Keratinocyte (primary cell): ENCODE data around the gene KCNJ9. TPM values are rescaled to one million over a fixed set of nuclear protein-coding genes. Genes with fewer than 3 reads are reported as not detected.

ENCODE experiments used
- DNase-seq: peaks from one replicate; pipeline ENCODE4 v3.0.0-alpha.2; 2011; ENCODE audit warnings: low read depth, missing footprints, low spot score
- FAIRE-seq: peaks from 2 replicates; lab custom pipeline; 2011; peaks lifted over from hg19 to GRCh38; lab: Jason Lieb, UNC
- H2AFZ ChIP-seq: 2 replicates; pipeline ENCODE4 v1.6.0; 2012; ENCODE audit warnings: low read length, control low read depth, inconsistent platforms; ENCODE audit not compliant: control insufficient read depth
- H3K27ac ChIP-seq: 2 replicates; pipeline ENCODE4 v1.5.1; 2011; ENCODE audit warnings: low read length; ENCODE audit not compliant: control insufficient read depth, insufficient read depth
- H3K27me3 ChIP-seq: 3 replicates; pipeline ENCODE4 v1.6.0; 2011; ENCODE audit warnings: low read length; ENCODE audit not compliant: control insufficient read depth, insufficient read depth; ENCODE audit errors: extremely low read depth
- H3K36me3 ChIP-seq, 2 experiments: 2 replicates in 1 of 2; 3 replicates in 1 of 2; pipeline ENCODE4 v1.5.1; 2011; ENCODE audit warnings: low read length in 2 of 2, mild to moderate bottlenecking in 1 of 2; ENCODE audit not compliant: control insufficient read depth in 2 of 2, insufficient read depth in 2 of 2; ENCODE audit errors: extremely low read depth in 1 of 2
- H3K4me1 ChIP-seq: 3 replicates; pipeline ENCODE4 v1.5.1; 2011; ENCODE audit warnings: low read length; ENCODE audit not compliant: control insufficient read depth, insufficient read depth; ENCODE audit errors: extremely low read depth
- H3K4me2 ChIP-seq: 3 replicates; pipeline ENCODE4 v1.6.0; 2011; ENCODE audit warnings: low read depth, low read length; ENCODE audit not compliant: control insufficient read depth, insufficient read depth; ENCODE audit errors: extremely low read depth
- H3K4me3 ChIP-seq, 3 experiments: fragments of 200-600 bp in 1 of 3; sonication (generic) in 1 of 3; 2 replicates in 2 of 3; 3 replicates in 1 of 3; pipeline ENCODE4 v1.5.1; 2011 to 2016; ENCODE audit warnings: low read length in 3 of 3, mild to moderate bottlenecking in 3 of 3, control low read depth in 2 of 3, inconsistent platforms in 1 of 3, low read depth in 1 of 3, mixed read lengths in 1 of 3, mixed run types in 1 of 3, moderate library complexity in 1 of 3; ENCODE audit not compliant: control insufficient read depth in 2 of 3, insufficient read depth in 2 of 3; ENCODE audit errors: extremely low read depth in 1 of 3
- H3K79me2 ChIP-seq: 2 replicates; pipeline ENCODE4 v1.6.0; 2012; ENCODE audit warnings: low read length; ENCODE audit not compliant: control insufficient read depth, insufficient read depth
- H3K9ac ChIP-seq: 3 replicates; pipeline ENCODE4 v1.6.0; 2011; ENCODE audit warnings: low read length; ENCODE audit not compliant: control insufficient read depth, insufficient read depth; ENCODE audit errors: extremely low read depth
- H3K9me1 ChIP-seq: 3 replicates; pipeline ENCODE4 v1.6.0; 2011; ENCODE audit warnings: low read length; ENCODE audit not compliant: control insufficient read depth, insufficient read depth; ENCODE audit errors: extremely low read depth
- H3K9me3 ChIP-seq: 2 replicates; pipeline ENCODE4 v1.5.1; 2012; ENCODE audit warnings: low read depth, low read length; ENCODE audit not compliant: control insufficient read depth
- H4K20me1 ChIP-seq: 3 replicates; pipeline ENCODE4 v1.6.0; 2011; ENCODE audit warnings: low read length; ENCODE audit not compliant: control insufficient read depth, insufficient read depth; ENCODE audit errors: extremely low read depth
- EZH2 ChIP-seq: IDR thresholded peaks from one replicate; pipeline ENCODE4 v1.6.1; 2012; ENCODE audit warnings: inconsistent platforms, mild to moderate bottlenecking, low read length, moderate library complexity
- dilution Hi-C: fragments of 300-500 bp; cut with MboI; formaldehyde crosslinking; loops from one replicate; pipeline ENCODE4 v1.7.0; 2020; ENCODE audit warnings: low sequenced_read_pairs; ENCODE audit not compliant: extremely low pct_ligation_motif_present
- polyA plus RNA-seq, 5 experiments: library from polyadenylated mRNA; depleted of rRNA in 3 of 5; stranded (reverse) in 3 of 5; stranded (forward) in 1 of 5; unstranded in 1 of 5; fragments of >200 nt; gene quantifications; 1 replicate in 1 of 5; 2 replicates in 3 of 5; 3 replicates in 1 of 5; pipeline versions ENCODE4 v1.2.1 to v1.2.3, GENCODE V29; 2011 to 2012; ENCODE audit warnings: missing spikeins in 2 of 5, low read depth in 1 of 5, low replicate concordance in 1 of 5
- TF ChIP-seq, protein P1 (sequence below), 3 experiments: IDR thresholded peaks in 1 of 3; conservative IDR thresholded peaks in 1 of 3; optimal IDR thresholded peaks in 1 of 3; 2 replicates in 2 of 3; 3 replicates in 1 of 3; pipeline versions ENCODE3 to v1.5.1; 2011; ENCODE audit warnings: low read length in 3 of 3, mild to moderate bottlenecking in 3 of 3, moderate library complexity in 2 of 3, control low read depth in 1 of 3, inconsistent platforms in 1 of 3; ENCODE audit not compliant: insufficient read depth in 2 of 3; ENCODE audit errors: extremely low read depth in 1 of 3

KCNJ9 gene
- polyA plus RNA-seq, 1 donor (not counting 4 experiments of a cell fraction or from before 2014, with no cell fraction given), result not detected

DNA sequence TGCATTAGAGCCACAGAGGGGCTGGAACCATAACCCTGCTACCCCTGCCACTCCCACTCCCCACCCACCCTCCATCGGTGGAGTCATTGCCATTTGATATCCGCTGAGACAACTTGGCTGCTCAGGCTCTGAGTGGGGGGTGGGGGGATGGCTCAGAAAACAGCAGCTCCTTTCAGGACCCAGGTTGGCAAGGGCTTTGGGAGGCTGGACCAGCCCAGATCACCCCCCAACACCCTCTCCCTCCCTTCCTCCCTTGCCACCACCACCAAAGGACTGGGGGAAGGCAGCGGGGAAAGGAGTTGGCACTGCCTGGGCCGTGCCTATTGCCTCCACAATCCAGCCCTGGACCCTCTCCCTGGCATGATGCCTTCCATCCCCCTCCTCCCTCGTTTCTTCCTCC is 13.1 kb upstream of the KCNJ9 start:
- dilution Hi-C loops, result no loop called here
- no peaks in the 10 kb centered on the region for H3K9me3 ChIP-seq
- no peak overlapping the region for H3K4me2 ChIP-seq
- no peak for DNase-seq
- no peak for FAIRE-seq
- H3K27me3 ChIP-seq, result peaks cover 62% of the 10 kb centered on the region
- TF ChIP-seq, protein P1, sequence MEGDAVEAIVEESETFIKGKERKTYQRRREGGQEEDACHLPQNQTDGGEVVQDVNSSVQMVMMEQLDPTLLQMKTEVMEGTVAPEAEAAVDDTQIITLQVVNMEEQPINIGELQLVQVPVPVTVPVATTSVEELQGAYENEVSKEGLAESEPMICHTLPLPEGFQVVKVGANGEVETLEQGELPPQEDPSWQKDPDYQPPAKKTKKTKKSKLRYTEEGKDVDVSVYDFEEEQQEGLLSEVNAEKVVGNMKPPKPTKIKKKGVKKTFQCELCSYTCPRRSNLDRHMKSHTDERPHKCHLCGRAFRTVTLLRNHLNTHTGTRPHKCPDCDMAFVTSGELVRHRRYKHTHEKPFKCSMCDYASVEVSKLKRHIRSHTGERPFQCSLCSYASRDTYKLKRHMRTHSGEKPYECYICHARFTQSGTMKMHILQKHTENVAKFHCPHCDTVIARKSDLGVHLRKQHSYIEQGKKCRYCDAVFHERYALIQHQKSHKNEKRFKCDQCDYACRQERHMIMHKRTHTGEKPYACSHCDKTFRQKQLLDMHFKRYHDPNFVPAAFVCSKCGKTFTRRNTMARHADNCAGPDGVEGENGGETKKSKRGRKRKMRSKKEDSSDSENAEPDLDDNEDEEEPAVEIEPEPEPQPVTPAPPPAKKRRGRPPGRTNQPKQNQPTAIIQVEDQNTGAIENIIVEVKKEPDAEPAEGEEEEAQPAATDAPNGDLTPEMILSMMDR (optimal IDR thresholded peaks at IDR 0.05 in 1 of 3, IDR thresholded peaks at IDR 0.05 in 1 of 3, conservative IDR thresholded peaks at IDR 0.05 in 1 of 3; ENCODE audit: extremely low read depth in 1 of 3, insufficient read depth in 2 of 3, low read length in 3 of 3), result no peak
- TF ChIP-seq EZH2, result no peak
- no peaks in the 10 kb centered on the region for H4K20me1 ChIP-seq
- H3K79me2 ChIP-seq, result no peaks in the 10 kb centered on the region
- no peak overlapping the region for H2AFZ ChIP-seq
- no peaks in the 10 kb centered on the region for H3K36me3 ChIP-seq
- H3K9ac ChIP-seq, result no peak overlapping the region
- peaks cover 3% of the 10 kb centered on the region for H3K4me1 ChIP-seq
- no peak overlapping the region for H3K27ac ChIP-seq
- H3K4me3 ChIP-seq, result no peak overlapping the region
- H3K9me1 ChIP-seq, result no peaks in the 10 kb centered on the region

DNA sequence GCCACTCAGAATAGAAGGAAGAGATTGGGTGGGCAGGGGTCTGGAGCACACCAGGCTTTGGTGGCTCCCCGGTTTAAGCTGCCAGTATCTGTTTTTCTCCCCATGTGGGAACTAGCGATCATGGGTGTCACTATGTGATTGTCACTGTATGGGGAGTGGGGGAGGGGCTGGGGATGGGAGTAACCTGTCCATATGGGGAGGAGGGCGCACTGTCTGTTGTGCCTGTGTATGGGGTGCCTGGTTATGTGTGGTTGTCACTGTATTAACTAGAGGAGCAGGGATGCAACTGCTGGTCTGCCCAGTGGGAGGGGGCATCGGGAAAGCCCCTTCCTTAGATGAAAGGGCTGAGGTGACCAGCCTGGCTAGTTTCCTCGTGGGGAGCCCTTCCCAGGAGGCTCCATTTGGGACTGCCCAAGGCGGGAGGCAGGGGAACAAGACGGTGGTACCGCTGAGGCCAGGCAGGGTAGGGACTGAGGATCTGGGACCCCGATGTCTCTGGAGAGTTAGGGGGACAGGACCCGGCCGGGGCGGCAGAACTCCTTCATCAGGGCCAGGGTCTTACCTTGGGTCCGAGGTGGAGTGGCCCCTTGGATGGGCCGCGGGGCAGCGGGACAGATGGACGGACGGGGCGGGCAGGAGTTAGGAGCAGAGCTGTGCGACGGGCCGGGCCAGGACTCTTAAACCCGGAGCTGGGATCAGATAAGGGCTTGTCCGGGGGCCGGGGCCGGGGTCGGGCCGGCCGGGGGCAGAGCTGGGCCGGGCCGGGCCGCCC is 11.7 kb upstream of the KCNJ9 start, which contains the start of gene KCNJ10:
Gene KCNJ10, minus strand, starts transcription at position 701 of the 772 bp plus-strand sequence. CDS start 27,628 bp downstream, outside the sequence.
- peak within 1 kb of the TSS; percentile 26 to 62 (median 46) for H3K4me3 ChIP-seq
- peaks cover 61% of the 10 kb centered on the region for H3K27me3 ChIP-seq
- no peak within 1 kb of the TSS for H3K27ac ChIP-seq
- H3K79me2 ChIP-seq, result no peaks in the 10 kb centered on the region
- FAIRE-seq, result no peak
- no peaks in the 10 kb centered on the region for H3K9me1 ChIP-seq
- H3K4me1 ChIP-seq, result peaks cover 3% of the 10 kb centered on the region
- H3K9me3 ChIP-seq, result no peaks in the 10 kb centered on the region
- DNase-seq, result no peak
- dilution Hi-C loops, result no loop called here
- peak; percentile 7 for TF ChIP-seq EZH2
- TF ChIP-seq, protein P1 (optimal IDR thresholded peaks at IDR 0.05 in 1 of 3, IDR thresholded peaks at IDR 0.05 in 1 of 3, conservative IDR thresholded peaks at IDR 0.05 in 1 of 3; ENCODE audit: extremely low read depth in 1 of 3, insufficient read depth in 2 of 3, low read length in 3 of 3), result no peak
- H2AFZ ChIP-seq, result peak within 1 kb of the TSS; percentile 66
- no peaks in the 10 kb centered on the region for H4K20me1 ChIP-seq
- H3K4me2 ChIP-seq, result peak within 1 kb of the TSS; percentile 76
- H3K36me3 ChIP-seq, result no peaks in the 10 kb centered on the region
- no peak within 1 kb of the TSS for H3K9ac ChIP-seq
